HG03575 (cell line): ENCODE measurements around the gene STK33.

Source experiments
- ATAC-seq: cut with Tn5 transposase; IDR thresholded peaks from one replicate; pipeline ENCODE4 v1.9.1; 2021; ENCODE audit not compliant: unreplicated experiment, insufficient number of reproducible peaks, low FRiP score; ENCODE audit errors: extremely low read depth

STK33 gene

GRCh38 chr11:8365216-8365941 is 228.6 kb downstream of the STK33 start:
- ATAC-seq: no peak

GRCh38 chr11:8363921-8364320 is 230.1 kb downstream of the STK33 start:
- no peak for ATAC-seq

GRCh38 chr11:8362899-8363298 is 231.1 kb downstream of the STK33 start:
- ATAC-seq: no peak

- ATAC-seq: no peak
Observed at GRCh38 chr11:8362491-8362890, 231.5 kb downstream of the STK33 start.

GRCh38 chr11:8361664-8362210 is 232.3 kb downstream of the STK33 start:
- ATAC-seq: no peak

GRCh38 chr11:8361206-8361605 is 232.8 kb downstream of the STK33 start:
- ATAC-seq: no peak

GRCh38 chr11:8360086-8360828 is 233.8 kb downstream of the STK33 start:
- ATAC-seq: no peak

- no peak for ATAC-seq
Observed at GRCh38 chr11:8359521-8359920, 234.5 kb downstream of the STK33 start.

GRCh38 chr11:8357891-8358566 is 236.0 kb downstream of the STK33 start:
- ATAC-seq: no peak

- ATAC-seq: no peak
Observed at GRCh38 chr11:8357505-8357888, 236.5 kb downstream of the STK33 start.

GRCh38 chr11:8356721-8357504 is 237.1 kb downstream of the STK33 start:
- no peak for ATAC-seq

GRCh38 chr11:8356216-8356615 is 237.8 kb downstream of the STK33 start:
- no peak for ATAC-seq

- no peak for ATAC-seq
Observed at GRCh38 chr11:8355416-8355742, 238.6 kb downstream of the STK33 start.

GRCh38 chr11:8354622-8355415 is 239.2 kb downstream of the STK33 start:
- no peak for ATAC-seq

GRCh38 chr11:8352876-8353505 is 241.0 kb downstream of the STK33 start:
- ATAC-seq: no peak

- no peak for ATAC-seq
Observed at GRCh38 chr11:8352103-8352875, 241.7 kb downstream of the STK33 start.

GRCh38 chr11:8351223-8351622 is 242.8 kb downstream of the STK33 start:
- ATAC-seq: no peak
